Right cardiac atrium (tissue), 5 donors: ENCODE results near the gene SLCO2B1. TPM values are rescaled to one million over a fixed set of nuclear protein-coding genes. Genes with fewer than 3 reads are reported as not detected.

Source experiments
- ATAC-seq, 2 donors: fragments of 200-7000 bp; cut with Tn5 transposase; one replicate each; pipeline versions ENCODE4 v1.8.0 to v1.9.1; 2020; ENCODE audit warnings: moderate library complexity in 2 of 2, mild to moderate bottlenecking in 1 of 2
- DNase-seq, 3 donors: peaks; one replicate each; pipeline ENCODE4 v3.0.0-alpha.2; 2020
- H3K27ac ChIP-seq: one replicate; pipeline ENCODE4 v1.5.1; 2013; ENCODE audit warnings: mild to moderate bottlenecking, low read length, control low read depth, moderate library complexity
- H3K27me3 ChIP-seq: one replicate; pipeline ENCODE4 v1.6.1; 2013; ENCODE audit not compliant: control insufficient read depth, insufficient read depth
- H3K4me1 ChIP-seq: one replicate; pipeline ENCODE4 v1.6.1; 2013; ENCODE audit warnings: low read length; ENCODE audit not compliant: control insufficient read depth, insufficient read depth
- H3K4me3 ChIP-seq: one replicate; pipeline ENCODE4 v1.5.1; 2013; ENCODE audit warnings: low read length, control low read depth
- H3K9me3 ChIP-seq: one replicate; pipeline ENCODE4 v1.6.1; 2013; ENCODE audit warnings: low read length; ENCODE audit not compliant: control insufficient read depth
- WGBS: extraction: QIAGEN DNeasy Blood & Tissue Kit; methylation state at CpG from one replicate; pipeline ENCODE4 v1.1.7; 2013; 5-methylcytosine and 5-hydroxymethylcytosine counted together
- intact Hi-C, 4 donors: fragments of 100-400 bp; cut with DNase I; formaldehyde crosslinking; loops; one replicate each; pipeline versions ENCODE4 v1.11.0 to v1.14.0; 2022 to 2023
- polyA plus RNA-seq: library from polyadenylated mRNA; stranded (reverse); fragments of 200-250 nt; gene quantifications from one replicate; pipeline ENCODE4 v1.2.3, GENCODE V29; 2013
- total RNA-seq, 4 donors: library from RNA; stranded (reverse); fragmentation: NEBNext Ultra II Directional; extraction: Animal tissue kit (Norgen Biotek cat#: 25700); gene quantifications; one replicate each; pipeline ENCODE4 v1.2.1, GENCODE V29; 2021
- donor health status: healthy with polysubstance abuse.
- donor health status: DM: no; HTN: yes; CAD: no.
- donor health status: DM: no; HTN: no; CAD: no.
- donor health status: DM: no; HTN: yes; CAD: no; lungs with severe emphysema.
- donor health status: DM: yes; HTN: yes; CAD: no.

SLCO2B1 gene
- total and polyA plus RNA-seq, 5 donors: 5.1 to 40.7 (median 23.5) TPM

- Histone ChIP-seq H3K4me3 (no peak overlapping the region), H3K27ac (no peak overlapping the region), H3K9me3 (no peaks in the 10 kb centered on the region), H3K27me3 (no peaks in the 10 kb centered on the region), H3K4me1 (peaks cover 10% of the 10 kb centered on the region)
- 62% methylated on average over 25 of the region's 25 CpGs for WGBS
- intact Hi-C loops: no loop called here
- ATAC-seq (peak in 1 of 2 donors; percentile 21), DNase-seq (peak in 2 of 3 donors; percentile 75 to 77)
These were observed 13.3 kb downstream of the SLCO2B1 start for GRCh38 chr11:75163921-75164849.

- WGBS: 97% methylated on average over 11 of the region's 11 CpGs
- peaks cover 6% of the 10 kb centered on the region for H3K4me1 ChIP-seq
- intact Hi-C loops: no loop called here
These were observed 14.8 kb downstream of the SLCO2B1 start for GRCh38 chr11:75165721-75166120.

GRCh38 chr11:75166791-75167190, 15.9 kb downstream of the SLCO2B1 start:
- ATAC-seq: no peak
- Histone ChIP-seq H3K27ac (no peak overlapping the region), H3K4me1 (peaks cover 3% of the 10 kb centered on the region), H3K27me3 (no peaks in the 10 kb centered on the region), H3K9me3 (no peaks in the 10 kb centered on the region), H3K4me3 (no peak overlapping the region)
- intact Hi-C loops: no loop called here
- WGBS: 93% methylated on average over 3 of the region's 3 CpGs
- DNase-seq: no peak

More at GRCh38 chr11:75165721-75166120, 14.8 kb downstream of the SLCO2B1 start:
- no peaks in the 10 kb centered on the region for H3K9me3 ChIP-seq
- no peaks in the 10 kb centered on the region for H3K27me3 ChIP-seq
- no peak for DNase-seq
- no peak overlapping the region for H3K27ac ChIP-seq
- no peak for ATAC-seq
- no peak overlapping the region for H3K4me3 ChIP-seq

- ATAC-seq (no peak), DNase-seq (no peak)
- Histone ChIP-seq H3K9me3 (no peaks in the 10 kb centered on the region), H3K4me3 (no peak overlapping the region), H3K27ac (no peak overlapping the region), H3K27me3 (no peaks in the 10 kb centered on the region), H3K4me1 (no peaks in the 10 kb centered on the region)
- 74% methylated on average over 3 of the region's 3 CpGs for WGBS
- intact Hi-C loops: no loop called here
These were observed 16.7 kb downstream of the SLCO2B1 start for GRCh38 chr11:75167617-75168016.

GRCh38 chr11:75169101-75169885, 18.4 kb downstream of the SLCO2B1 start:
- ATAC-seq: no peak
- 85% methylated on average over 13 of the region's 13 CpGs for WGBS
- intact Hi-C loops: no loop called here
- Histone ChIP-seq H3K4me1 (no peaks in the 10 kb centered on the region), H3K9me3 (no peaks in the 10 kb centered on the region), H3K27me3 (no peaks in the 10 kb centered on the region), H3K4me3 (no peak overlapping the region), H3K27ac (no peak overlapping the region)
- DNase-seq: no peak

- intact Hi-C loops: no loop called here
- no peaks in the 10 kb centered on the region for H3K27me3 ChIP-seq
- no peak overlapping the region for H3K27ac ChIP-seq
- DNase-seq (no peak), ATAC-seq (no peak)
- no peaks in the 10 kb centered on the region for H3K9me3 ChIP-seq
- 55% methylated on average over 18 of the region's 18 CpGs for WGBS
- H3K4me1 ChIP-seq: no peaks in the 10 kb centered on the region
- H3K4me3 ChIP-seq: no peak overlapping the region
These were observed 19.8 kb downstream of the SLCO2B1 start for GRCh38 chr11:75170516-75171201.

- no peak overlapping the region for H3K27ac ChIP-seq
- no peak for ATAC-seq
- WGBS: 94% methylated on average over 7 of the region's 7 CpGs
These were observed 22.4 kb downstream of the SLCO2B1 start for GRCh38 chr11:75173336-75173735.

GRCh38 chr11:75174781-75175370, 24.0 kb downstream of the SLCO2B1 start:
- Histone ChIP-seq H3K4me3 (no peak overlapping the region), H3K9me3 (no peaks in the 10 kb centered on the region), H3K27ac (peak overlapping the region; percentile 63), H3K27me3 (no peaks in the 10 kb centered on the region), H3K4me1 (no peaks in the 10 kb centered on the region)
- 23% methylated on average over 7 of the region's 7 CpGs for WGBS
- peak; percentile 65 to 80 for ATAC-seq
- peak in 1 of 3 donors; percentile 82 for DNase-seq
- intact Hi-C loops: no loop called here

More at GRCh38 chr11:75173336-75173735, 22.4 kb downstream of the SLCO2B1 start:
- no peaks in the 10 kb centered on the region for H3K4me1 ChIP-seq
- H3K4me3 ChIP-seq: no peak overlapping the region
- H3K27me3 ChIP-seq: no peaks in the 10 kb centered on the region
- DNase-seq: no peak
- intact Hi-C loops: no loop called here
- H3K9me3 ChIP-seq: no peaks in the 10 kb centered on the region

- H3K27me3 ChIP-seq: no peaks in the 10 kb centered on the region
- ATAC-seq (peak; percentile 40 to 55), DNase-seq (no peak)
- H3K4me1 ChIP-seq: no peaks in the 10 kb centered on the region
- no peak overlapping the region for H3K4me3 ChIP-seq
- no peaks in the 10 kb centered on the region for H3K9me3 ChIP-seq
- no peak overlapping the region for H3K27ac ChIP-seq
- 21% methylated on average over 3 of the region's 3 CpGs for WGBS
- intact Hi-C loops: no loop called here
These were observed 31.8 kb downstream of the SLCO2B1 start for GRCh38 chr11:75182664-75183063.

GRCh38 chr11:75184051-75184450, 33.1 kb downstream of the SLCO2B1 start:
- WGBS: 98% methylated on average over 4 of the region's 4 CpGs
- DNase-seq: no peak
- ATAC-seq: no peak
- Histone ChIP-seq H3K4me3 (no peak overlapping the region), H3K4me1 (no peaks in the 10 kb centered on the region), H3K27me3 (no peaks in the 10 kb centered on the region), H3K9me3 (no peaks in the 10 kb centered on the region), H3K27ac (no peak overlapping the region)
- intact Hi-C loops: no loop called here
